MM.1S (cell line): ENCODE measurements around the gene ADAMTS13.

Experiments used
- EZH2 ChIP-seq: fragments of 300-600 bp; sonication (generic); optimal IDR thresholded peaks from 2 replicates; pipeline ENCODE3; 2017; ENCODE audit warnings: low read depth, mild to moderate bottlenecking, antibody characterized with exemption, low read length, mixed read lengths
- TF ChIP-seq, protein P1 (sequence below): fragments of 300-600 bp; sonication (generic); IDR thresholded peaks from 2 replicates; pipeline ENCODE4 v1.5.1; 2016; ENCODE audit warnings: antibody characterized with exemption, low read length, mixed read lengths

GRCh38 chr9:133408042-133408441, 14.1 kb upstream of the ADAMTS13 start:
- TF ChIP-seq, protein P1, sequence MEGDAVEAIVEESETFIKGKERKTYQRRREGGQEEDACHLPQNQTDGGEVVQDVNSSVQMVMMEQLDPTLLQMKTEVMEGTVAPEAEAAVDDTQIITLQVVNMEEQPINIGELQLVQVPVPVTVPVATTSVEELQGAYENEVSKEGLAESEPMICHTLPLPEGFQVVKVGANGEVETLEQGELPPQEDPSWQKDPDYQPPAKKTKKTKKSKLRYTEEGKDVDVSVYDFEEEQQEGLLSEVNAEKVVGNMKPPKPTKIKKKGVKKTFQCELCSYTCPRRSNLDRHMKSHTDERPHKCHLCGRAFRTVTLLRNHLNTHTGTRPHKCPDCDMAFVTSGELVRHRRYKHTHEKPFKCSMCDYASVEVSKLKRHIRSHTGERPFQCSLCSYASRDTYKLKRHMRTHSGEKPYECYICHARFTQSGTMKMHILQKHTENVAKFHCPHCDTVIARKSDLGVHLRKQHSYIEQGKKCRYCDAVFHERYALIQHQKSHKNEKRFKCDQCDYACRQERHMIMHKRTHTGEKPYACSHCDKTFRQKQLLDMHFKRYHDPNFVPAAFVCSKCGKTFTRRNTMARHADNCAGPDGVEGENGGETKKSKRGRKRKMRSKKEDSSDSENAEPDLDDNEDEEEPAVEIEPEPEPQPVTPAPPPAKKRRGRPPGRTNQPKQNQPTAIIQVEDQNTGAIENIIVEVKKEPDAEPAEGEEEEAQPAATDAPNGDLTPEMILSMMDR: no peak
- TF ChIP-seq EZH2: no peak
